8988T (cell line): ENCODE measurements around the gene STS.
A peak's percentile ranks its signal among the peaks of the same experiment; 100 is the strongest.
"Not testable (repeated sequence)": the region's sequence is repeated elsewhere in the genome, so short reads cannot be mapped to it uniquely, and the experiment has no call there.

Experiments used
- DNase-seq: peaks from one replicate; pipeline ENCODE4 v3.0.0; 2011

Gene STS

GRCh38 chrX:7143941-7144525 is 3.5 kb upstream of the STS start:
- no peak for DNase-seq

- no peak for DNase-seq
Measured at GRCh38 chrX:7145454-7145853, 2.1 kb upstream of the STS start.

GRCh38 chrX:7146020-7146702 is 1.4 kb upstream of the STS start:
- no peak for DNase-seq

- DNase-seq = no peak
Measured at GRCh38 chrX:7146703-7147412, 654 bp upstream of the STS start.

GRCh38 chrX:7147978-7148854 is 704 bp downstream of the STS start, which contains the start of gene PUDP:
Gene PUDP (minus strand): TSS chrX:7148153. CDS start chrX:7148113, 40 bp downstream.
- DNase-seq = peak; percentile 83

- DNase-seq = no peak
Measured at GRCh38 chrX:7149411-7149810, 1.9 kb downstream of the STS start.

GRCh38 chrX:7153231-7153630 is 5.7 kb downstream of the STS start:
- no peak for DNase-seq

GRCh38 chrX:7154041-7154597 is 6.6 kb downstream of the STS start:
- DNase-seq = no peak

- no peak for DNase-seq
Measured at GRCh38 chrX:7155163-7155562, 7.7 kb downstream of the STS start.

GRCh38 chrX:7156879-7157278 is 9.4 kb downstream of the STS start:
- no peak for DNase-seq

GRCh38 chrX:7158468-7158990 is 11.0 kb downstream of the STS start:
- no peak for DNase-seq

GRCh38 chrX:7159149-7159861 is 11.8 kb downstream of the STS start:
- no peak for DNase-seq

GRCh38 chrX:7163146-7163677 is 15.7 kb downstream of the STS start:
- no peak for DNase-seq

GRCh38 chrX:7164174-7164573 is 16.7 kb downstream of the STS start:
- no peak for DNase-seq

GRCh38 chrX:7168371-7168770 is 20.9 kb downstream of the STS start:
- DNase-seq = no peak

GRCh38 chrX:7169627-7170026 is 22.1 kb downstream of the STS start:
- DNase-seq = no peak

- no peak for DNase-seq
Measured at GRCh38 chrX:7170898-7171297, 23.4 kb downstream of the STS start.

GRCh38 chrX:7178859-7179258 is 31.3 kb downstream of the STS start:
- not testable (repeated sequence) for DNase-seq

- DNase-seq = no peak
Measured at GRCh38 chrX:7179446-7179845, 31.9 kb downstream of the STS start.

- DNase-seq = no peak
Measured at GRCh38 chrX:7184816-7185215, 37.3 kb downstream of the STS start.

GRCh38 chrX:7188672-7189071 is 41.2 kb downstream of the STS start:
- DNase-seq = no peak

GRCh38 chrX:7190157-7190556 is 42.6 kb downstream of the STS start:
- DNase-seq = no peak
